ENCODE data around the gene MT2A. TPM values are rescaled to one million over a fixed set of nuclear protein-coding genes. Genes with fewer than 3 reads are reported as not detected.
"Not testable (repeated sequence)": the region's sequence is repeated elsewhere in the genome, so short reads cannot be mapped to it uniquely, and the experiment has no call there.

Gene MT2A
- total and polyA plus RNA-seq, 7 donors: 37.5 to 968 (median 161) TPM

DNA sequence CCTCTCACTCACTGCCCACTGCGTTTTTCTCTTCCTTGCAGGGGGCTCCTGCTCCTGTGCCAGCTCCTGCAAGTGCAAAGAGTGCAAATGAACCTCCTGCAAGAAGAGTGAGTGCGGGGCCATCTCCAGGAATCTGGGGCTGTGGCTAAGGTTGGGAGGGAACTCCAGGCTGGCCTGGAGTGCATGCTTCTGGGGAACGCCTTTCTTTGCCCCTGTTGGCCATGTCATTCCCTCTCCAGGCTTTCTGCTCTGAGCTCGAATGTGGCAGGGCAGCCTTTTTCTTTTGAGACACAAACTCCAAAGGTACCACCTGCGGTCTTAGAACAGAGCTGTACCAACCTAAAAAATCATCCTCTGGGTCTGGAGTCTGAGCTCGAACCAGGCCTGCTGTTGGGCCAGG lies 9.8 kb downstream of the MT2A start:
- 73 to 88% methylated on average over 6 of the region's 6 CpGs for WGBS, 2 donors
- Histone ChIP-seq H3K9me3 (no peaks in the 10 kb centered on the region), H3K27me3 (no peaks in the 10 kb centered on the region), H3K27ac (peak overlapping the region in 1 of 4 donors; percentile 54), H3K4me3 (no peak overlapping the region), H3K36me3 (no peaks in the 10 kb centered on the region), H3K4me1 (peaks cover 0 to 14% (median 9%) of the 10 kb centered on the region in 4 donors)
- intact Hi-C loops (cut with DNase I): no loop called here
- TF ChIP-seq POLR2AphosphoS5 (IDR thresholded peaks at IDR 0.05) (no peak), EP300 (IDR thresholded peaks at IDR 0.05) (no peak)
- TF ChIP-seq, protein P1, sequence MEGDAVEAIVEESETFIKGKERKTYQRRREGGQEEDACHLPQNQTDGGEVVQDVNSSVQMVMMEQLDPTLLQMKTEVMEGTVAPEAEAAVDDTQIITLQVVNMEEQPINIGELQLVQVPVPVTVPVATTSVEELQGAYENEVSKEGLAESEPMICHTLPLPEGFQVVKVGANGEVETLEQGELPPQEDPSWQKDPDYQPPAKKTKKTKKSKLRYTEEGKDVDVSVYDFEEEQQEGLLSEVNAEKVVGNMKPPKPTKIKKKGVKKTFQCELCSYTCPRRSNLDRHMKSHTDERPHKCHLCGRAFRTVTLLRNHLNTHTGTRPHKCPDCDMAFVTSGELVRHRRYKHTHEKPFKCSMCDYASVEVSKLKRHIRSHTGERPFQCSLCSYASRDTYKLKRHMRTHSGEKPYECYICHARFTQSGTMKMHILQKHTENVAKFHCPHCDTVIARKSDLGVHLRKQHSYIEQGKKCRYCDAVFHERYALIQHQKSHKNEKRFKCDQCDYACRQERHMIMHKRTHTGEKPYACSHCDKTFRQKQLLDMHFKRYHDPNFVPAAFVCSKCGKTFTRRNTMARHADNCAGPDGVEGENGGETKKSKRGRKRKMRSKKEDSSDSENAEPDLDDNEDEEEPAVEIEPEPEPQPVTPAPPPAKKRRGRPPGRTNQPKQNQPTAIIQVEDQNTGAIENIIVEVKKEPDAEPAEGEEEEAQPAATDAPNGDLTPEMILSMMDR (IDR thresholded peaks at IDR 0.05): no peak
- no peak for DNase-seq

DNA sequence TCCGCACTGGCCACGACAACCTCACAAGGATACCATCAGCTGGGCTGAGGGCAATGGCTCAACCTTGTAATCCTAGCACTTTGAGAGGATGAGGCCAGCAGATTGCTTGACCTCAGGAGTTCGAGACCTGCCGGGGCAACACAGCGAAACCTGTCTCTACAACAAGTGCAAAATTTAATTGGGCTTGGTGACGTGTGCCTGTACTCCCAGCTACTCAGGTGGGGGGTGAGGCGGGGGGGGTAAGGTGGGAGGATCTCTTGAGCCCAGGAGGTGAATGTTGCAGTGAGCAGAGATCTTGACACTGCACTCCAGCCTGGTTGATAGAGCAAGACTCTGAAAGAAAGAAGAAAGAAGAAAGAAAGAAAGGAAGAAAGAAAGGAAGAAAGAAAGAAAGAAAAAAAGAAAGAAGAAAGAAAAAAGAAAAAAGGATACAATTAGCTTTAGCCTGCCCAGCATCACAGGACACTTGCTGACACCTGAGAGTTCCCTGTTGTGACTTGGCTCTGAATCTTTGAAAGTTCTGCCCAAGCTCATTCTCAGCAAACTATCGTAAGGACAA lies 12.0 kb downstream of the MT2A start:
- H3K9me3 ChIP-seq: no peaks in the 10 kb centered on the region
- WGBS, 2 donors: 80 to 91% methylated on average over 8 of the region's 8 CpGs
- TF ChIP-seq, protein P1 (IDR thresholded peaks at IDR 0.05): no peak
- H3K27me3 ChIP-seq: no peaks in the 10 kb centered on the region
- no peak overlapping the region for H3K27ac ChIP-seq
- no peak for DNase-seq
- peaks cover 0 to 18% (median 10%) of the 10 kb centered on the region in 4 donors for H3K4me1 ChIP-seq
- H3K4me3 ChIP-seq: no peak overlapping the region
- intact Hi-C loops (cut with DNase I): no loop called here
- no peaks in the 10 kb centered on the region for H3K36me3 ChIP-seq

DNA sequence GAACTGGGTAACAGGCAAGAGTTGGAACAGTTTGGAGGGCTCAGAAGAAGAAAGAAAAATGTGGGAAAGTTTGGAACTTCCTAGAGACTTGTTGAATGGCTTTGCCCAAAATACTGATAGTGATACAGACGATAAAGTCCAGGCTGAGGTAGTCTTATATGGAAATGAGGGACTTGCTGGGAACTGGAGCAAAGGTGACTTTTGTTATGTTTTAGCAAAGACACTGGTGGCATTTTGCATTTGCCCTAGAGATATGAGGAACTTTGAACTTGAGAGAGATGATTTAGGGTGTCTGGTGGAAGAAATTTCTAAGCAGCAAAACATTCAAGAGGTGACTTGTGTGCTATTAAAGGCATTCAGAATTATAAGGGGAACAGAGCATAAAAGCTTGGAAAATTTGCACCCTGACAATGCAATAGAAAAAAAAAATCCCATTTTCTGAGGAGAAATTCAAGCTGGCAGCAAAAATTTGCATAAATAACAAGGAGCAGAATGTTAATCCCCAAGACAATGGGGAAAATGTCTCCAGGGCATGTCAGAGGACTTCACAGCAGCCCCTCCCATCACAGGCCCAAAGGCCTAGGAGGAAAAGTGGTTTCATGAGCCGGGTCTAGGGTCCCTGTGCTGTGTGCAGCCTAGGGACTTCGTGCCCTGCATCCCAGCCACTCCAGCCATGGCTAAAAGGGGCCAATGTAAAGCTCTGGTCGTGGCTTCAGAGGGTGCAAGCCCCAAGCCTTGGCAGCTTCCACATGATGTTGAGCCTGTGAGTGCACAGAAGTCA lies 13.5 kb downstream of the MT2A start:
- H3K4me3 ChIP-seq; H3K36me3 ChIP-seq; intact Hi-C loops (cut with DNase I); DNase-seq; H3K27me3 ChIP-seq; H3K9me3 ChIP-seq: not testable (repeated sequence)
- WGBS, 2 donors: 73 to 82% methylated on average over 4 of the region's 4 CpGs
- peaks cover 0 to 28% (median 19%) of the 10 kb centered on the region in 4 donors for H3K4me1 ChIP-seq
- peak overlapping the region in 1 of 4 donors; percentile 8 for H3K27ac ChIP-seq

DNA sequence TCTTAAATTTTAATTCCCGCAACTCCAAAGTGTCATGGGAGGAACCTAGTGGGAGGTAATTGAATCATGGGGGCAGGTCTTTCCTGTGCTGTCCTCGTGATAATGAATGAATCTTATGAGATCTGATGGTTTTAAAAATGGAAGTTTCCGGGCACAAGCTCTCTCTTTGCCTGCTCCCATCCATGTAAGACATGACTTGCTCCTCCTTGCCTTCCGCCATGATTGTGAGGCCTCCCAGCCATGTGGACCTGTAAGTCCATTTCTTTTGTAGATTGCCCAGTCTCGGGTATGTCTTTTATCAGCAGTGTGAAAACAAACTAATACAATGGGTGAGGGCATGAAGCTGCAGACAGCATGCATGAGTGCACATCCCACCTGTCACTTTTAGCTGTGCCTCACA lies 14.8 kb downstream of the MT2A start:
- intact Hi-C loops (cut with DNase I): not testable (repeated sequence)

DNA sequence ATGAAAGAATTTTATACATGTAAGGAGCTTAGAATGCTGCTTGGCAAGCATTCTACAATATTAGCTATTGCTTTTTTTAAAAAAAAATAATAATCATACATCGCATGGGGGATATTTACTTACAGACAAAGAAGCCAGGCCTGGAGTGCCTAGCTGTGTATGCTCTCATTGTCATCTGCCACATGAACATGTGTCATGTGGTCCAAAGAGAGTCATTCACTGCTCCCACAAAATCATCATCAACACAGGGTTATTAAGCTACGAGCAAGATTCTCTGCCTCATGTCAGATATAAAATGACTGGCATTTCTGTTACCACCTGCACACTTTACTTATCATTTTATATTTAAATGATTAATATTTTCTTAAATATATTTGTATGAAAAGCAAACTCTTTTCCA lies 15.3 kb downstream of the MT2A start:
- Histone ChIP-seq H3K4me3 (no peak overlapping the region), H3K27ac (no peak overlapping the region), H3K9me3 (no peaks in the 10 kb centered on the region), H3K4me1 (peaks cover 0 to 23% (median 19%) of the 10 kb centered on the region in 4 donors), H3K27me3 (no peaks in the 10 kb centered on the region), H3K36me3 (no peaks in the 10 kb centered on the region)
- intact Hi-C loops (cut with DNase I): loop anchor here (2.0 kb wide), 1 partner anchor 59 kb away; the partner anchor contains the start of gene MT1X
- no peak for DNase-seq
- WGBS, 2 donors: 94 to 96% methylated on average over 2 of the region's 2 CpGs
- TF ChIP-seq, protein P1 (IDR thresholded peaks at IDR 0.05): no peak
- TF ChIP-seq POLR2A (IDR thresholded peaks at IDR 0.05): no peak

More for the DNA sequence above, 14.8 kb downstream of the MT2A start:
- WGBS, 2 donors: 94 to 95% methylated on average over 5 of the region's 5 CpGs
- not testable (repeated sequence) for H3K27ac ChIP-seq, H3K9me3 ChIP-seq, H3K27me3 ChIP-seq, H3K4me3 ChIP-seq, H3K36me3 ChIP-seq
- peaks cover 0 to 23% (median 19%) of the 10 kb centered on the region in 4 donors for H3K4me1 ChIP-seq
- DNase-seq: peak; percentile 29

Data from sigmoid colon (tissue), 7 donors.